Heart left ventricle (tissue), 16 donors: ENCODE results near the gene SRGAP3. TPM values are rescaled to one million over a fixed set of nuclear protein-coding genes. Genes with fewer than 3 reads are reported as not detected.

Source experiments
- ATAC-seq, 4 donors: fragments of 200-7000 bp; cut with Tn5 transposase; one replicate each; pipeline ENCODE4 v1.9.1; 2020 to 2022; ENCODE audit warnings: moderate library complexity in 4 of 4, mild to moderate bottlenecking in 3 of 4, moderate number of reproducible peaks in 1 of 4
- DNase-seq, 5 donors: peaks; one replicate each; pipeline ENCODE4 v3.0.0-alpha.2; 2020
- H3K27ac ChIP-seq, 12 donors: fragments of 200-600 bp; sonication (generic) in 4 of 12; one replicate each; pipeline versions ENCODE4 v1.5.0 to v1.8.0; 2016 to 2022; ENCODE audit warnings: mild to moderate bottlenecking in 2 of 12
- H3K27me3 ChIP-seq, 9 donors: fragments of 200-600 bp; sonication (generic) in 2 of 9; one replicate each; pipeline versions ENCODE4 v1.5.1 to v1.8.0; 2016 to 2022; ENCODE audit warnings: mild to moderate bottlenecking in 3 of 9
- H3K36me3 ChIP-seq, 9 donors: fragments of 200-600 bp; sonication (generic) in 2 of 9; one replicate each; pipeline versions ENCODE4 v1.5.0 to v1.8.0; 2018 to 2022; ENCODE audit warnings: mild to moderate bottlenecking in 2 of 9
- H3K4me1 ChIP-seq, 12 donors: fragments of 200-600 bp; sonication (generic) in 4 of 12; one replicate each; pipeline versions ENCODE4 v1.5.0 to v1.8.0; 2016 to 2022; ENCODE audit warnings: mild to moderate bottlenecking in 3 of 12
- H3K4me3 ChIP-seq, 12 donors: fragments of 200-600 bp; sonication (generic) in 4 of 12; one replicate each; pipeline versions ENCODE4 v1.5.0 to v1.8.0; 2017 to 2022; ENCODE audit warnings: mild to moderate bottlenecking in 9 of 12, moderate library complexity in 4 of 12
- H3K9me3 ChIP-seq, 12 donors: fragments of 200-600 bp; sonication (generic) in 4 of 12; one replicate each; pipeline versions ENCODE4 v1.5.0 to v1.8.0; 2016 to 2022; ENCODE audit warnings: mild to moderate bottlenecking in 1 of 12
- CTCF ChIP-seq, 12 donors: fragments of 200-600 bp; sonication (generic) in 4 of 12; IDR thresholded peaks; one replicate each; pipeline versions ENCODE4 v1.5.0 to v1.8.0; 2018 to 2022; ENCODE audit warnings: antibody characterized with exemption in 12 of 12, mild to moderate bottlenecking in 5 of 12
- POLR2A ChIP-seq, 2 donors: fragments of 450-650 bp; IDR thresholded peaks; one replicate each; pipeline ENCODE4 v1.6.1; 2017; ENCODE audit warnings: antibody characterized with exemption in 2 of 2, mild to moderate bottlenecking in 2 of 2, moderate library complexity in 2 of 2
- WGBS, 4 donors: extraction: QIAGEN DNeasy Blood & Tissue Kit in 2 of 4; methylation state at CpG; one replicate each; pipeline versions ENCODE4 v1.1.5 to v1.1.7; 2013 to 2018; 5-methylcytosine and 5-hydroxymethylcytosine counted together
- intact Hi-C, 10 donors: fragments of 100-400 bp; cut with DNase I; formaldehyde crosslinking; loops; one replicate each; pipeline versions ENCODE4 v1.11.1 to v1.14.2; 2022
- polyA plus RNA-seq, 2 donors: library from polyadenylated mRNA; stranded (reverse); fragments of 200-250 nt; gene quantifications; one replicate each; pipeline ENCODE4 v1.2.3, GENCODE V29; 2013
- total RNA-seq, 9 donors: library from RNA; depleted of rRNA in 2 of 9; stranded (reverse); fragments of >200 nt in 2 of 9; fragmentation: NEBNext Ultra II Directional in 3 of 9; extraction: Animal tissue kit (Norgen Biotek cat#: 25700) in 3 of 9; gene quantifications; one replicate each; pipeline versions ENCODE4 v1.1.0 to v1.2.4, GENCODE V29; 2016 to 2023
- donor health status: ischemic (EF 13 %, LVEDD 7.1; RV severe dilation, severe dysfunction).
- donor health status: healthy with polysubstance abuse.
- donor health status: DM: no; HTN: yes; CAD: no.
- donor health status: DM: no; HTN: no; CAD: no.
- donor health status: ischemic (EF 25% LVEDD 6.9; RV normal size, moderate dysfunction).
- donor health status: ischemic (EF 25% LVEDD 5.7; RV mildly dilated, moderate dysfunction).
- donor health status: healthy.
- donor health status: DM: yes; HTN: yes; CAD: no.
- donor health status: ischemic (EF 35%, LVEDD 5.7; RV mildly dilated, moderate dysfunction).
- donor health status: nonischemic (EF 11% LVEDD 7.7; RV severe dilation, severe dysfunction).
- donor health status: DM: yes; HTN: yes; CAD: no.
- donor health status: PGD.
- donor health status: ischemic (EF 29% LVEDD 5.4; RV normal size, mild dysfunction).
- donor health status: nonischemic (EF 23%, LVEDD 6.1; RV moderate dilation, normal function).

SRGAP3 gene
- total and polyA plus RNA-seq, 11 donors: 1.4 to 16.8 (median 9.0) TPM

GRCh38 chr3:8984526-8984925 is 264.9 kb downstream of the SRGAP3 start:
- no peak for TF ChIP-seq POLR2A (IDR thresholded peaks at IDR 0.05)
- TF ChIP-seq CTCF (IDR thresholded peaks at IDR 0.05): no peak
- Histone ChIP-seq H3K27ac (no peak overlapping the region), H3K36me3 (no peaks in the 10 kb centered on the region), H3K4me1 (peaks cover 0 to 18% (median 3%) of the 10 kb centered on the region in 12 donors), H3K27me3 (no peaks in the 10 kb centered on the region), H3K9me3 (peaks cover 0 to 3% (median 0%) of the 10 kb centered on the region in 12 donors), H3K4me3 (no peak overlapping the region)
- 86 to 93% (median 89%) methylated on average over 6 to 7 of the region's 7 CpGs for WGBS, 4 donors
- intact Hi-C loops: no loop called here
- ATAC-seq: no peak
- DNase-seq: no peak

GRCh38 chr3:8984081-8984480 is 265.4 kb downstream of the SRGAP3 start:
- no peak for ATAC-seq
- Histone ChIP-seq H3K36me3 (no peaks in the 10 kb centered on the region), H3K4me3 (no peak overlapping the region), H3K27me3 (no peaks in the 10 kb centered on the region), H3K4me1 (peaks cover 0 to 17% (median 3%) of the 10 kb centered on the region in 12 donors), H3K9me3 (peaks cover 0 to 7% (median 0%) of the 10 kb centered on the region in 12 donors), H3K27ac (no peak overlapping the region)
- no peak for TF ChIP-seq POLR2A (IDR thresholded peaks at IDR 0.05)
- TF ChIP-seq CTCF (IDR thresholded peaks at IDR 0.05): no peak
- no peak for DNase-seq
- intact Hi-C loops: no loop called here
- WGBS, 4 donors: 90 to 95% (median 94%) methylated on average over 6 of the region's 6 CpGs

- H3K27ac ChIP-seq: no peak overlapping the region
- H3K4me3 ChIP-seq: no peak overlapping the region
- intact Hi-C loops: no loop called here
- TF ChIP-seq POLR2A (IDR thresholded peaks at IDR 0.05) (no peak), CTCF (IDR thresholded peaks at IDR 0.05) (no peak)
- 94 to 98% (median 96%) methylated on average over 5 of the region's 5 CpGs for WGBS, 4 donors
- H3K4me1 ChIP-seq: peaks cover 0 to 17% (median 3%) of the 10 kb centered on the region in 12 donors
- DNase-seq (no peak), ATAC-seq (no peak)
- peaks cover 0 to 10% (median 0%) of the 10 kb centered on the region in 12 donors for H3K9me3 ChIP-seq
- no peaks in the 10 kb centered on the region for H3K27me3 ChIP-seq
- H3K36me3 ChIP-seq: no peaks in the 10 kb centered on the region
These were observed 265.9 kb downstream of the SRGAP3 start for GRCh38 chr3:8983591-8983990.

- Histone ChIP-seq H3K36me3 (no peaks in the 10 kb centered on the region), H3K27ac (no peak overlapping the region), H3K27me3 (no peaks in the 10 kb centered on the region), H3K9me3 (peaks cover 0 to 10% (median 0%) of the 10 kb centered on the region in 12 donors), H3K4me3 (no peak overlapping the region), H3K4me1 (peaks cover 0 to 11% (median under 1%) of the 10 kb centered on the region in 12 donors)
- TF ChIP-seq POLR2A (IDR thresholded peaks at IDR 0.05) (no peak), CTCF (IDR thresholded peaks at IDR 0.05) (no peak)
- WGBS, 4 donors: 77 to 89% (median 85%) methylated on average over 1 of the region's 1 CpG
- DNase-seq (no peak), ATAC-seq (no peak)
- intact Hi-C loops: no loop called here
These were observed 266.4 kb downstream of the SRGAP3 start for GRCh38 chr3:8983026-8983425.
